ENCODE results near the gene ARHGEF10L.

The ARHGEF10L gene

DNA sequence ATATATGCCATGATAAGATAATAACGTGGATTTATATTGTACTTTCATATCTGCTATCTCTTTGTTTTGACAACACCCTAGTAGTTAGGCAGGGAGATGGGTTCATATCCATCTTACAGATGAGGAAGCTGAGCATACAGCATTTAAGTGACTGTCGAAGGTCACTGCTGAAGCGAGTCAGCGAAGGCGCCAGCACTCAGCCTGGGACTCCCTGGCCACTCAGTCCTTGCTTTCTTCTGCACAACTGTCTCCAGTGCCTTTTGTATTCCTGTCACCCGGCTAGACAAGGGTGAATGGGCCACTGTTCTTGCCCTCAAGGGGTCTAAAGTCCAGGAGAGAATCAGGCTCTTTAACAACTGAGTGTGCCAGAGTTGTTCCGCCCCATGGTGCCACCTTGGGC, 3.1 kb downstream of the ARHGEF10L start:
- Histone ChIP-seq H3K27ac (peak overlapping the region; percentile 97 to 100), H3K4me3 (peak overlapping the region; percentile 5)
- TF ChIP-seq, protein P1, sequence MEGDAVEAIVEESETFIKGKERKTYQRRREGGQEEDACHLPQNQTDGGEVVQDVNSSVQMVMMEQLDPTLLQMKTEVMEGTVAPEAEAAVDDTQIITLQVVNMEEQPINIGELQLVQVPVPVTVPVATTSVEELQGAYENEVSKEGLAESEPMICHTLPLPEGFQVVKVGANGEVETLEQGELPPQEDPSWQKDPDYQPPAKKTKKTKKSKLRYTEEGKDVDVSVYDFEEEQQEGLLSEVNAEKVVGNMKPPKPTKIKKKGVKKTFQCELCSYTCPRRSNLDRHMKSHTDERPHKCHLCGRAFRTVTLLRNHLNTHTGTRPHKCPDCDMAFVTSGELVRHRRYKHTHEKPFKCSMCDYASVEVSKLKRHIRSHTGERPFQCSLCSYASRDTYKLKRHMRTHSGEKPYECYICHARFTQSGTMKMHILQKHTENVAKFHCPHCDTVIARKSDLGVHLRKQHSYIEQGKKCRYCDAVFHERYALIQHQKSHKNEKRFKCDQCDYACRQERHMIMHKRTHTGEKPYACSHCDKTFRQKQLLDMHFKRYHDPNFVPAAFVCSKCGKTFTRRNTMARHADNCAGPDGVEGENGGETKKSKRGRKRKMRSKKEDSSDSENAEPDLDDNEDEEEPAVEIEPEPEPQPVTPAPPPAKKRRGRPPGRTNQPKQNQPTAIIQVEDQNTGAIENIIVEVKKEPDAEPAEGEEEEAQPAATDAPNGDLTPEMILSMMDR (IDR thresholded peaks at IDR 0.05) = no peak
- DNase-seq (ENCODE audit: low spot score) = no peak

DNA sequence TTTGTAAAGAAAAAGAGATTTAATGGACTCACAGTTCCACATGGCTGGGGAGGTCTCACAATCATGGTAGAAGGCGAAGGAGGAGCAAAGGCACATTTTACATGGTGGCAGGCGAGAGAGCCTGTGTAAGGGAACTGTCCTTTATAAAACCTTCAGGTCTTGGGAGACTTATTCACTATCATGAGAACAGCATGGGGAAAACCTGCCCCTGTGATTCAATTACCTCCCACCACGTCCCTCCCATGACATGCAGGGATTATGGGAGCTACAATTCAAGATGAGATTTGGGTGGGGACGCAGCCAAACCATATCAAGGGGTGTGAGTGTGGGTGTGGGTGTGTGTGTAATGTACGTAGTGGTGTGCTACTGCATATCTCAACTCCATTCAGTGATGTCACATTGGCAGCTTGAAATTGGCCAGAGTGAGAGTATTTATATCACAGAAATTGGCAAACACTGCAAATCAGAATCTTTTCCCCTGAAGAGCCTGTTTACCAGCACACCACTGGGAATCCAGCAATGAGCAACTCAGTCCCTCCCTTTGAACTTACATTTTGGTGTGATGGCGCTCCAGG, 5.4 kb downstream of the ARHGEF10L start:
- no peak for DNase-seq (ENCODE audit: low spot score)
- Histone ChIP-seq H3K27ac (peak overlapping the region; percentile 97 to 100), H3K4me3 (peak overlapping the region; percentile 45)
- TF ChIP-seq, protein P1 (IDR thresholded peaks at IDR 0.05) = no peak

DNA sequence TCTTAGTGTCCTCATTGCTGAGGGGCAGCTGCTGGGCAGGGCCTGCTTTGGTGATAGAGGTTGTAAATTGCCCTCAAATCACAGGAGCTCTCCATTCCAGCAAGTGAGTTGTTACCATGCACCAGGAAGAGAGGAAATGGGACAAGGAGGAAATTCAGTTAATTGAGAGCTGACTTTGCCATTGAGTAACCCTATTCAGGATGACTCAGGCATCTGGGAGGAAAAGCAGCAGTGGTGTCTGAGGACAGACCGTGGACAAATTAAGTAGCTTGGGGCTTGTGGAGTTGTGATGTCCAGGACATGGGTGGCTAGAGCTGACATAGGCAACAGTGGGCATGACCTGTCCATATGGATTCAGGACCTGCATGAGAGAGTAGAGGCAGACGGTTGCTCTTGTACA, 5.9 kb downstream of the ARHGEF10L start:
- no peak for DNase-seq (ENCODE audit: low spot score)
- Histone ChIP-seq H3K27ac (peak overlapping the region; percentile 97 to 100), H3K4me3 (peak overlapping the region; percentile 45)
- TF ChIP-seq, protein P1 (IDR thresholded peaks at IDR 0.05) = no peak

DNA sequence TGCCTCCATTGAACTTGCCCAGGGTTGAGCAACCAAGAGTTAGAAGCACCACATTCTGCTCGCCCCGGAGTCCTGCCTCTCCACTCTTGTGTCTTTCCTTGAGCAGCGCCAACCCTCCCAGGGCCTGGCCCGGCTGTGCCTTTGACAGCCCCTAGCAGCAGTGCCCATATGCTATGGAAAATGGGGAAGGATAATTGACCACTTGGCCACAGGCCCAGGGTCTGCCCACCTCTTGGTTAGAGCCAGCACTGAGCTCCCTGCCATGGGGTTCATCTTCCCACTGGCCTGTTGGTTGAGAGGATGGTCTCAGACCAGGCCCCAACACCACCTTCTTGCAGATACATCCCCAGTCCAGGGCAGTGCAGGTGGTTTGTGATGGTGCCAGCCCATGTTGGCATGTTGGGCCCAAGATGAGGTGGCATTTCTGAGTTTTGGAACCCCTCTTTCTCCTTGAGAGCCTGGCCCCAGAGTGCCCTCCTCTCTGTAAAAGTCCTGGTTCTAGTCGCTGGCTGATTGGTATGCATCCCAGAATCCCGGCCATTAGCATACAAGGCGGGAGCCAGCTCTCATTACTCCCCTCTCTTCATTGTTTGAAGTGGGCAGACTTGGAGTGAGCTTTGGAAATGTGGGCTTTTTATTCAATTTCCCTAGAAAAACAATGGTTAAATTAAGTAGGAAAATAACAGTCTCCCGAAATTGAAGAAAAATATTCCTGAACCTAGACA, 7.6 kb downstream of the ARHGEF10L start:
- TF ChIP-seq, protein P1 (IDR thresholded peaks at IDR 0.05) = no peak
- DNase-seq (ENCODE audit: low spot score) = no peak
- peak overlapping the region; percentile 53 for H3K4me3 ChIP-seq
- H3K27ac ChIP-seq = peak overlapping the region; percentile 97 to 100

DNA sequence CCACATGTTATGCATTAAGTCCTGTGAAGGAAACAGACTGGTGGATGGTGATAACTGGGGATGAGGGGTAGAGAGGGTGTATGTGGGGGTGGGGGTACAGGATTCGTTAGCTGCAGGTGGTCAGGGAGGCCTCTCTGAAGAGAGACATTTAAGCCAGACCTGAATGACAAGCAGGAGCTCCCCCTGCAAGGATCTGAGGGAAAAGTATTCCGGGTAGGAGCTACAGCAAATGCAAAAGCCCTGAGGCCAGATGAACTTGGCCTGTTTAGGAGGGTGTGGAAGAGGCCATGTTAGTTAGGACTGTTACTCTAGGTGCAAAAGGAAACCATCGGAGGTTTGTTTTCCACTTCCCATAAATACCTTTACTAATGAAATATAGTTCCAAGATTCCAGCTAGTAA, 9.9 kb downstream of the ARHGEF10L start:
- no peak for DNase-seq (ENCODE audit: low spot score)
- TF ChIP-seq, protein P1 (IDR thresholded peaks at IDR 0.05) = no peak
- no peak overlapping the region for H3K4me3 ChIP-seq
- H3K27ac ChIP-seq = peak overlapping the region; percentile 94 to 99

DNA sequence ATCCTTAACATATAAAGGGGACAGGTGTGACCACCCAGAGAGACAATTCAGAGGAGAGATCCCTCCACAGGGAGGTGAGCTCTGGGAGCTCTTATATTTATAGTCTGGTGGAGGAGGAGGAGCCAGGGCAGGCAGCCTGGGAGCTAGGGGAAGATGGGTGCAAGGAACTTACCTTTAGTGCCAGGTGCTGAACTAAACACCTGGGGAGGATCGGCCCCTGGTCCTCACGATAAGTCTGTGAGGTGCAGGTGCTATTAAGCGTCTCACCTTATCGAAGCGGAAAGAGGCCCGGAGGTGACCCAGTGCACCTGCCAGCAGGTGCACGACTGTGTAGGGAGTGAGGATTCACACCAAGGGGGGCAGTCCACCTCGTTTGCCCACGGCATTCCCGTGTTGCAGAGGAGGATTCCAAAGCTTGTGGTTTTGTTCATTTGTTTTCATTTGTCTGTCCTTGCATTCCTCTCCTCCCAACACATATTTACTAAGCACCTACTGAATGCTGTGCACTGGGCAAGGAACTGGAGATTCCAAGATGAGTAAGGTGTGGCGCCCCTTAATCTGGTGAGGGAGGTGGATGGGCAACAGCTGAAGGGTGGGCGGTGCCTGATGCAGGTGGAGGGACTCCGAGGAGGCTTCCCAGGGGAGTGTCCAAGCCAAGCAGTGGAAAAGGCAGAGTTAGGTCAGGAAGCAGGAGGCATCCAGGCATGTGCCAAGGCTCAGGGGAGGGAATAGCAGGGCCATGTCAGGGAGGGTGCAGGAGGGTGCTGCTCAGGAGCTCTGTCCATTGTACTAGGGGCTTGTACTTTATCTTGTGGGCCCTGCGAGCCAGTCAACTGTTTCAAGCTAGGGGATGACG, 11.5 kb downstream of the ARHGEF10L start:
- Histone ChIP-seq H3K4me3 (peak overlapping the region; percentile 40), H3K27ac (peak overlapping the region; percentile 94 to 99)
- DNase-seq (ENCODE audit: low spot score) = no peak

More for the DNA sequence above, 11.5 kb downstream of the ARHGEF10L start:
- TF ChIP-seq, protein P1 (IDR thresholded peaks at IDR 0.05) = no peak

All from coronary artery (tissue), 2 donors.